Measurements from ENCODE around the gene ACOXL.

Gene ACOXL

GRCh38 chr2:110744429-110744828 lies 12.1 kb downstream of the ACOXL start:
- no peak overlapping the region for H3K4me2 ChIP-seq (ENCODE audit: low read length)
- no peak overlapping the region for H3K4me3 ChIP-seq (ENCODE audit: low read length)
- H3K9me3 ChIP-seq (replicated peaks; ENCODE audit: low read length) = no peaks in the 10 kb centered on the region
- no peak overlapping the region for H3K9ac ChIP-seq (ENCODE audit: low read depth, low read length)
- peaks cover 90% of the 10 kb centered on the region for H3K27me3 ChIP-seq (ENCODE audit: control insufficient read depth, insufficient read depth, low read length)
- no peaks in the 10 kb centered on the region for H3K36me3 ChIP-seq (ENCODE audit: insufficient read depth, low read length)
- no peaks in the 10 kb centered on the region for H3K4me1 ChIP-seq (ENCODE audit: control insufficient read depth, insufficient read depth, low read length)

- Histone ChIP-seq H3K27me3 (ENCODE audit: control insufficient read depth, insufficient read depth, low read length) (peaks cover 91% of the 10 kb centered on the region), H3K4me3 (ENCODE audit: low read length) (no peak overlapping the region), H3K4me2 (ENCODE audit: low read length) (no peak overlapping the region), H3K4me1 (ENCODE audit: control insufficient read depth, insufficient read depth, low read length) (no peaks in the 10 kb centered on the region), H3K9ac (ENCODE audit: low read depth, low read length) (no peak overlapping the region), H3K9me3 (replicated peaks; ENCODE audit: low read length) (no peaks in the 10 kb centered on the region), H3K36me3 (ENCODE audit: insufficient read depth, low read length) (no peaks in the 10 kb centered on the region)
Observed at GRCh38 chr2:110745048-110745447, 12.7 kb downstream of the ACOXL start.

DNA sequence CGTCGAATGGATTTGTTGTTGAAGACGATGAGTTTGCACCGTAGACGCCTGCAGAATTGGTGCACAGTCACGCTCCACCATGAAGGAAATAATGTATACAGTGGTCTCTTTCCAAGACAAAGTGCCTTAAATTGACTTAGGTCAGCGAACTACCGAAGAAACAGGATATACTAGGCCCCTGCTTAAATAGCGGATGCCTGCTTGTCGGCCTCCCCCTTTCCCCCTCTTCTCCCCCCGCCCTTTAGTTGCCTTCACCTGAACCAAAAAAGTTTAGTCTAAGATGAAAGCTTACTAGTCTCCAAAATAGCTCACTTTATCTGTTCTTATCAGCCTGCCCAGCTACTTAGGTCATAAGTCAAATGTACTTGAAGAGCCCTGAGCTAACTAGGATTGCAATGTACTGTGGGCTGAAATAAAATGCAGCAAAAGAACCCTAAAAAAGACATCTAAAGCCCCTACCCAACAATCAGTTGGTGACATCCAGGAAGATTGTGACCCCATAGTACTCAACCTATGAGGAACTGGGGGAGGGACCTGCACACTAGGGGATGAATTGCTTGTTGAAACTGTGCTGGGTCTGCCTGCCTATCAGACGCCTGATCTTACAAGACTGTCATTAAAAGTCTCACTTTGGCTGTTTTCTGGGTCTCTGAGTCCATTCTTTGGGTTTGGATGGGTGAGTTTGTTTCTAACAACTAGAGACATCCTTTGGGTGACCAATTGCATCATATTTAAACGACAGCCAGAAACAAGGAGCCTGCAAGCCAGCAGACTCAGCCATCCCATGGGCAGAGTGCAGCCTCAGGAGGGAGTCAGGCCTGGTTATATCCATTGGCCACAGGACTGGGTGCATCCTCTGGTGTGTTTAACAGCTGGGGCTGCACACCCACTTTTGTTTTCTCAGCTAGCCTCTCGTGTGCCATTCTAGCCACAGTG lies 14.5 kb downstream of the ACOXL start:
- Histone ChIP-seq H3K4me1 (ENCODE audit: control insufficient read depth, insufficient read depth, low read length) (no peaks in the 10 kb centered on the region), H3K4me3 (ENCODE audit: low read length) (no peak overlapping the region), H3K9me3 (replicated peaks; ENCODE audit: low read length) (no peaks in the 10 kb centered on the region), H3K4me2 (ENCODE audit: low read length) (no peak overlapping the region), H3K9ac (ENCODE audit: low read depth, low read length) (no peak overlapping the region), H3K27me3 (ENCODE audit: control insufficient read depth, insufficient read depth, low read length) (peaks cover 80% of the 10 kb centered on the region), H3K36me3 (ENCODE audit: insufficient read depth, low read length) (no peaks in the 10 kb centered on the region)

DNA sequence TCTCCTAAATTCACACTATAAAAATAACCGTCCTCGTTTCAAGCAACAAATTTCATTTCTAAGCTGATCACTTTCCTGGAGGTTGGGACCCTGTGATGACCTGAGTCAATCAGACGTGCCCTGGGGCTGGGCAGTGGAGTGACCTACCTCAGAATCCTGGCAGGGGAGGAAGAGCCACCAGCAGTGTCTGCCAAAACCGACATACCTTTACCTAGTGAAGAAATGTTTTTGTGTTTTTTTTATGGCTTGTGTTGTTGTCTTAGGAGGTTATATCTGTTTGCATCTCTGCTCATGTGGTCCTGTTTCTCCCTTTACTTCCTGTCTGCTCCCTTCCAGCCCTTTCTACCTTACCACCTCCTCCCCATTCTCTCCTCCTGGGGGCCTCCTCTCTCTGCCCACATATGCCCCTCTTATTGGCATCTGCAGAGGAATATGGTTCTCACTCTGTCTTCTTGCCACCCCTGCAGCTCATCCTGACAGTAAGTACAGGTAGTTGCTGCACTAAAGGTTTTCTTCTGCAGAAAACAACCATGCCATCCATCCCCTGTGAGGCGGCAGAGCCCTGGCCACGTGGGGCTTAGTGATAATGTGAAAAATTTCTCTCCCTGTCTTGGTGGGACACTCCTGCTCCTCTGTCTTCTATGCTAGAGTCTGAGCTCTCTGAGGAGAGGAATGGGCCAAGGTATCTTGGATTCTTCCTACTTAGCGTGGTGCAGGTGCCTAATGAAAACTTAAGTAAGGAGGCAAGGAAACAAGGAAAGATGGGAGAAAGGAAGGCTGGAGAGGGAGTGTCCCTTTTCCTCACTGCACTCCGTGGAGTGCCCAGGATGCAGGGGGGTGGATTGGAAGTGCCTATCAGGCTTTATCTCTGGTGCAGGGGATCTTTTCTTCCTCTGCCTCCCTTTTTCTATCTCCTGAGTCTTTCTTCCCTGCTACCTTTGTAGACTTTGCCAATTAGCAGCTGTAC lies 15.4 kb downstream of the ACOXL start:
- H3K9ac ChIP-seq (ENCODE audit: low read depth, low read length) = no peak overlapping the region
- H3K4me3 ChIP-seq (ENCODE audit: low read length) = no peak overlapping the region
- no peaks in the 10 kb centered on the region for H3K4me1 ChIP-seq (ENCODE audit: control insufficient read depth, insufficient read depth, low read length)
- H3K27me3 ChIP-seq (ENCODE audit: control insufficient read depth, insufficient read depth, low read length) = peaks cover 75% of the 10 kb centered on the region
- H3K36me3 ChIP-seq (ENCODE audit: insufficient read depth, low read length) = no peaks in the 10 kb centered on the region
- H3K9me3 ChIP-seq (replicated peaks; ENCODE audit: low read length) = no peaks in the 10 kb centered on the region
- H3K4me2 ChIP-seq (ENCODE audit: low read length) = no peak overlapping the region

GRCh38 chr2:110748489-110748867 lies 16.1 kb downstream of the ACOXL start:
- H3K27me3 ChIP-seq (ENCODE audit: control insufficient read depth, insufficient read depth, low read length) = peaks cover 75% of the 10 kb centered on the region
- no peaks in the 10 kb centered on the region for H3K9me3 ChIP-seq (replicated peaks; ENCODE audit: low read length)
- no peak overlapping the region for H3K4me2 ChIP-seq (ENCODE audit: low read length)
- H3K9ac ChIP-seq (ENCODE audit: low read depth, low read length) = no peak overlapping the region
- no peak overlapping the region for H3K4me3 ChIP-seq (ENCODE audit: low read length)
- no peaks in the 10 kb centered on the region for H3K36me3 ChIP-seq (ENCODE audit: insufficient read depth, low read length)
- no peaks in the 10 kb centered on the region for H3K4me1 ChIP-seq (ENCODE audit: control insufficient read depth, insufficient read depth, low read length)

- Histone ChIP-seq H3K9me3 (replicated peaks; ENCODE audit: low read length) (no peaks in the 10 kb centered on the region), H3K36me3 (ENCODE audit: insufficient read depth, low read length) (no peaks in the 10 kb centered on the region), H3K4me3 (ENCODE audit: low read length) (no peak overlapping the region), H3K9ac (ENCODE audit: low read depth, low read length) (no peak overlapping the region), H3K4me2 (ENCODE audit: low read length) (no peak overlapping the region), H3K4me1 (ENCODE audit: control insufficient read depth, insufficient read depth, low read length) (no peaks in the 10 kb centered on the region), H3K27me3 (ENCODE audit: control insufficient read depth, insufficient read depth, low read length) (peaks cover 61% of the 10 kb centered on the region)
Observed at GRCh38 chr2:110751642-110752041, 19.3 kb downstream of the ACOXL start.

DNA sequence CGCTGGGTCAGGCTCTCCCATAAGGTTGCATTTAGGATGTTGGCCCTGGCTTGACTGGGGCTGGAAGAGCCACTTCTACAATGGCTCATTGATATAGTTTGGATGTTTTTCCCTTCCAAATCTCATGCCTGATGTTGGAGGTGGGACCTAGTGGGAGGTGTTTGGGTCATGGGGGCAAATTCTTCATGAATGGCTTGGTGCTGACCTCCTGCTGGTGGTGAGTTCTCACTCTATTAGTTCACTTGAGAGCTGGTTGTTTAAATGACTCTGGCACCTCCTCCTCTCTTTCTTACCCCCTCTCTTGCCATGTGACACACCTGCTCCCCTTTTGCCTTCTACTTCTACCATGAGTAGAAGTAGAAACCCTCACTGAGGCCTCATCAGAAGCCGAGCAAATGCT lies 20.5 kb downstream of the ACOXL start:
- Histone ChIP-seq H3K36me3 (ENCODE audit: insufficient read depth, low read length) (no peaks in the 10 kb centered on the region), H3K9ac (ENCODE audit: low read depth, low read length) (no peak overlapping the region), H3K9me3 (replicated peaks; ENCODE audit: low read length) (no peaks in the 10 kb centered on the region), H3K4me2 (ENCODE audit: low read length) (no peak overlapping the region), H3K4me3 (ENCODE audit: low read length) (no peak overlapping the region), H3K4me1 (ENCODE audit: control insufficient read depth, insufficient read depth, low read length) (no peaks in the 10 kb centered on the region), H3K27me3 (ENCODE audit: control insufficient read depth, insufficient read depth, low read length) (peaks cover 59% of the 10 kb centered on the region)

DNA sequence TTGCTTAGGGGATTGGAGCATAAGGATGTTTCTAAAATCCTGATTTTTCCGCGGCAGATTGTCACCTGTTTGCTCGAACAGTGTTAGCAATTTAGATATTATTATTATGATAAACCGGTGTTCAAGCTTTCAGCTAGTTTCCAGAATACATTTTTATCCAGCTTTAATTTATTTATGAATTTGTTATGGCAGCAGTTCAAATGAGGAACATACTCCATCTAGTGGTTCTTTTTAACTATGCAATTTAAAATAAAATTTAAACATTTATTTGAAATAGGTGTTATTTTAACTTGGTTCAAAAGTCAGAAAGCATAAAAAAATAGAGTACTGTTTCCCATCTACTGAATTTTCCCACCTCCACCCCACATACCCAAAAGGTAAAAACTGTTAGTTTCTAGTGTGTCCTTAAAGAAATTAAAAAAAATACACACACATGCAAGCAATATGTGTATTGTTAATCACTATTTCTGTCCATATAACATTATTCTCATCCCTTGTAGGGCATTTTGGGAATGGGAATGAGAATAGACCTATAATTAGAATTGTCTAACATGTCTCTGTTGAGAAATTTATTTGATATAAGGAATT lies 23.2 kb downstream of the ACOXL start:
- H3K4me3 ChIP-seq (ENCODE audit: low read length) = no peak overlapping the region
- no peak overlapping the region for H3K4me2 ChIP-seq (ENCODE audit: low read length)
- H3K4me1 ChIP-seq (ENCODE audit: control insufficient read depth, insufficient read depth, low read length) = no peaks in the 10 kb centered on the region
- peaks cover 48% of the 10 kb centered on the region for H3K27me3 ChIP-seq (ENCODE audit: control insufficient read depth, insufficient read depth, low read length)
- H3K9ac ChIP-seq (ENCODE audit: low read depth, low read length) = no peak overlapping the region
- H3K36me3 ChIP-seq (ENCODE audit: insufficient read depth, low read length) = no peaks in the 10 kb centered on the region
- H3K9me3 ChIP-seq (replicated peaks; ENCODE audit: low read length) = no peaks in the 10 kb centered on the region

DNA sequence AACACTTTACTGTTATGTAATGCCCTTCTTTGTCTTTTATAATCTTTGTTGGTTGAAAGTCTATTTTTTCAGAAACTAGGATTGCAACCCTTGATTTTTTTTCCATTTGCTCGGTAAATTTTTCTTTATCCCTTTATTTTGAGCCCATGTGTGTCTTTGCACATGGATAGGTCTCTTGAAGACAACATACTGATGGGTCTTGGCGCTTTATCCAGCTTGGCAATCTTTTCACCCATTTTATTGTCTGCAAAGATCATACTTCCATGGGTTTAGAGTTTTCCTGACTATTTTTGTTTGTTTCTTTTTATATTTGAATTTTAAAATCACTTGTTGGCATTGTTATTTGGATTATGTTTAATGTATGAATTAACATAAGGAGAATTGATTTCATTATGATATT lies 27.0 kb downstream of the ACOXL start:
- no peaks in the 10 kb centered on the region for H3K9me3 ChIP-seq (replicated peaks; ENCODE audit: low read length)
- H3K36me3 ChIP-seq (ENCODE audit: insufficient read depth, low read length) = no peaks in the 10 kb centered on the region
- H3K4me2 ChIP-seq (ENCODE audit: low read length) = no peak overlapping the region
- H3K4me3 ChIP-seq (ENCODE audit: low read length) = no peak overlapping the region
- no peaks in the 10 kb centered on the region for H3K4me1 ChIP-seq (ENCODE audit: control insufficient read depth, insufficient read depth, low read length)
- H3K27me3 ChIP-seq (ENCODE audit: control insufficient read depth, insufficient read depth, low read length) = peaks cover 52% of the 10 kb centered on the region
- H3K9ac ChIP-seq (ENCODE audit: low read depth, low read length) = no peak overlapping the region

GRCh38 chr2:110764931-110765330 lies 32.6 kb downstream of the ACOXL start:
- H3K4me1 ChIP-seq (ENCODE audit: control insufficient read depth, insufficient read depth, low read length) = no peaks in the 10 kb centered on the region
- H3K4me3 ChIP-seq (ENCODE audit: low read length) = no peak overlapping the region
- H3K4me2 ChIP-seq (ENCODE audit: low read length) = no peak overlapping the region
- no peak overlapping the region for H3K9ac ChIP-seq (ENCODE audit: low read depth, low read length)
- H3K9me3 ChIP-seq (replicated peaks; ENCODE audit: low read length) = no peaks in the 10 kb centered on the region
- H3K27me3 ChIP-seq (ENCODE audit: control insufficient read depth, insufficient read depth, low read length) = peaks cover 43% of the 10 kb centered on the region
- H3K36me3 ChIP-seq (ENCODE audit: insufficient read depth, low read length) = no peaks in the 10 kb centered on the region

DNA sequence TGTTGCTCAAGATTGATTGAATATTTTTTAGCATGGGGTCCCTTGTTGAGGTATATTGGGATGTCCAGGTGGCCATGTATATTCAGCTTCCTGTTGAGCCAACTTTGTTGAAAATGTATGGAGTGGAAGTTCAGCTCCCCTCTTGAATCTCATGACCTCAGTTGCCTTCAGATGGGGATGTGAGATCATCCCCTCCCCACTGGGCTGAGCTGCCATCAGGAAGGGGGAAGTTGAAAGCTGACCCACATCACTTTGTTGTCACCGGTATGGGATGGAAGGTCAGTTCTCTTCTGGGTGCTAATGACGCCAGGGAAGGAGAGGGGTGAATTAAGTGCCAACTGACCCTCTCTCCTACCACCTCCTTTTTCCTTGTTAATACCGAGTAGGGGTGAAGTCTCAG lies 33.9 kb downstream of the ACOXL start:
- H3K36me3 ChIP-seq (ENCODE audit: insufficient read depth, low read length) = no peaks in the 10 kb centered on the region
- no peak overlapping the region for H3K9ac ChIP-seq (ENCODE audit: low read depth, low read length)
- H3K4me3 ChIP-seq (ENCODE audit: low read length) = no peak overlapping the region
- H3K27me3 ChIP-seq (ENCODE audit: control insufficient read depth, insufficient read depth, low read length) = peaks cover 57% of the 10 kb centered on the region
- H3K4me1 ChIP-seq (ENCODE audit: control insufficient read depth, insufficient read depth, low read length) = peaks cover 6% of the 10 kb centered on the region
- H3K4me2 ChIP-seq (ENCODE audit: low read length) = no peak overlapping the region
- H3K9me3 ChIP-seq (replicated peaks; ENCODE audit: low read length) = no peaks in the 10 kb centered on the region

All from skeletal muscle satellite cell (primary cell).